Neural cell (in vitro differentiated cells): ENCODE data around the gene MAP3K20. TPM values are rescaled to one million over a fixed set of nuclear protein-coding genes. Genes with fewer than 3 reads are reported as not detected.

Source experiments
- H2AFZ ChIP-seq: fragments of 200-600, 300-800 bp; sonication (generic), shearing (Covaris generic); 2 replicates; pipeline ENCODE4 v1.6.0; 2014; ENCODE audit warnings: low read depth, mild to moderate bottlenecking, antibody characterized with exemption, low read length, moderate library complexity
- H3F3A ChIP-seq: fragments of 200-600 bp; shearing (Covaris generic); 2 replicates; pipeline ENCODE4 v1.6.1; 2016; ENCODE audit warnings: mild to moderate bottlenecking, moderate library complexity, mixed read lengths, antibody characterized with exemption, low read length; ENCODE audit not compliant: insufficient read depth, poor library complexity, severe bottlenecking
- H3K27ac ChIP-seq: fragments of 200-600, 300-800 bp; sonication (generic), shearing (Covaris generic); 2 replicates; pipeline ENCODE4 v1.5.1; 2014; ENCODE audit warnings: mild to moderate bottlenecking, low read length, moderate library complexity
- H3K27me3 ChIP-seq: fragments of 300-800, 200-600 bp; sonication (generic), shearing (Covaris generic); 2 replicates; pipeline ENCODE4 v1.6.0; 2014; ENCODE audit warnings: mild to moderate bottlenecking, low read depth, low read length, moderate library complexity; ENCODE audit not compliant: insufficient read depth
- H3K36me3 ChIP-seq: fragments of 300-800, 200-600 bp; sonication (generic), shearing (Covaris generic); 2 replicates; pipeline ENCODE4 v1.5.1; 2014; ENCODE audit warnings: mild to moderate bottlenecking, antibody characterized with exemption, low read length, moderate library complexity; ENCODE audit not compliant: insufficient read depth
- H3K4me2 ChIP-seq: fragments of 300-800, 200-600 bp; sonication (generic), shearing (Covaris generic); 2 replicates; pipeline ENCODE4 v1.6.0; 2014; ENCODE audit warnings: mild to moderate bottlenecking, low read length
- H3K4me3 ChIP-seq: fragments of 300-800, 200-600 bp; sonication (generic), shearing (Covaris generic); 2 replicates; pipeline ENCODE4 v1.5.1; 2014; ENCODE audit warnings: mild to moderate bottlenecking, low read length, moderate library complexity
- H3K79me2 ChIP-seq: fragments of 200-600 bp; shearing (Covaris generic); replicated peaks from 2 replicates; pipeline ENCODE4 v1.6.0; 2014; ENCODE audit warnings: mild to moderate bottlenecking, low read length, moderate library complexity; ENCODE audit not compliant: insufficient read depth
- H3K9ac ChIP-seq: fragments of 300-800, 200-600 bp; sonication (generic), shearing (Covaris generic); 2 replicates; pipeline ENCODE4 v1.6.1; 2016; ENCODE audit warnings: mild to moderate bottlenecking, low read length, mixed read lengths
- H3K9me2 ChIP-seq: fragments of 200-600 bp; shearing (Covaris generic); 2 replicates; pipeline ENCODE4 v1.6.1; 2016; ENCODE audit warnings: mild to moderate bottlenecking, low read length, mixed read lengths; ENCODE audit not compliant: insufficient read depth
- H3K9me3 ChIP-seq: fragments of 200-600, 300-800 bp; sonication (generic), shearing (Covaris generic); 2 replicates; pipeline ENCODE4 v1.6.1; 2016; ENCODE audit warnings: mild to moderate bottlenecking, mixed run types, low read length, moderate library complexity, mixed read lengths
- H4K20me1 ChIP-seq: fragments of 200-600 bp; shearing (Covaris generic); 2 replicates; pipeline ENCODE4 v1.6.1; 2016; ENCODE audit warnings: mild to moderate bottlenecking, mixed run types; ENCODE audit not compliant: insufficient read depth
- EP300 ChIP-seq: fragments of 450-650 bp; conservative IDR thresholded peaks from 2 replicates; pipeline ENCODE4 v1.6.1; 2014; ENCODE audit warnings: antibody characterized with exemption, mild to moderate bottlenecking, moderate library complexity; ENCODE audit not compliant: poor library complexity, severe bottlenecking
- EZH2 ChIP-seq: fragments of 200-600, 300-800 bp; shearing (Covaris generic), sonication (generic); IDR thresholded peaks from 2 replicates; pipeline ENCODE4 v1.6.1; 2014; ENCODE audit warnings: antibody characterized with exemption, low read length, borderline replicate concordance, mild to moderate bottlenecking; ENCODE audit not compliant: insufficient read depth, poor library complexity, severe bottlenecking
- MXI1 ChIP-seq: fragments of 450-650 bp; conservative IDR thresholded peaks from 2 replicates; pipeline ENCODE4 v1.6.1; 2014; ENCODE audit warnings: antibody characterized with exemption, mild to moderate bottlenecking; ENCODE audit not compliant: poor library complexity, severe bottlenecking
- POLR2AphosphoS5 ChIP-seq: IDR thresholded peaks from 2 replicates; pipeline ENCODE4 v1.6.1; 2012
- RAD21 ChIP-seq: fragments of 450-650 bp; conservative IDR thresholded peaks from 2 replicates; pipeline ENCODE4 v1.6.1; 2014; ENCODE audit warnings: antibody characterized with exemption, mild to moderate bottlenecking, moderate library complexity
- SMC3 ChIP-seq: fragments of 450-650 bp; conservative IDR thresholded peaks from 2 replicates; pipeline ENCODE4 v1.6.1; 2014; ENCODE audit warnings: antibody characterized with exemption, mild to moderate bottlenecking, moderate library complexity; ENCODE audit not compliant: poor library complexity
- TAF1 ChIP-seq: IDR thresholded peaks from 2 replicates; pipeline ENCODE4 v1.6.1; 2012; ENCODE audit warnings: low read depth
- polyA plus RNA-seq: library from polyadenylated mRNA; depleted of rRNA; stranded (reverse); fragments of >200 nt; gene quantifications from 2 replicates; pipeline ENCODE4 v1.2.3, GENCODE V29; 2014
- TF ChIP-seq, protein P1 (sequence below): fragments of 450-650 bp; IDR thresholded peaks from 2 replicates; pipeline ENCODE4 v1.5.1; 2014; ENCODE audit warnings: antibody characterized with exemption, mild to moderate bottlenecking, moderate library complexity; ENCODE audit not compliant: poor library complexity, severe bottlenecking
- TF ChIP-seq, protein P2 (sequence below): IDR thresholded peaks from 2 replicates; pipeline ENCODE4 v1.6.1; 2012; ENCODE audit warnings: borderline replicate concordance

MAP3K20 gene
- polyA plus RNA-seq, 1 donor from 2014 or later: 0.48 TPM

DNA sequence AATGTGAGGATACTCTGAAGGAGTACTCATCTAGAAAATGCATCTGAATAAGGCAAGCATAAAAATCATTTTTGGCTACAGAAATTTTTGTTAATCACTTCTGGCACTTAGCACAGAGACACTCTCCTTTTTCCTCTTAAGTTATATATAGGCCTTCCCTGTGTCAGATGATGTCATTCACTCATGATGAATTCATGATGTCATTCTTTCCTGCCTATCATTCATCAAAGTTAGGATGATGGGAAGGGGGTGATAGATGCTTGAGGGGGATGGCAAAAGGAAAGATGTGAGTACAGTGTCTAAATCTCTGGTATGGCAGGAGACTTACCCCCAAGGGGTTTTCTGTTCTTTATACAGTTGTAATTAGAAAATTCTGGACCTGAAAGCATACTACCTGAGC lies 42.0 kb downstream of the MAP3K20 start:
- H3K4me2 ChIP-seq: no peak overlapping the region
- H3K4me3 ChIP-seq: no peak overlapping the region
- H3K9ac ChIP-seq: no peak overlapping the region
- no peak overlapping the region for H2AFZ ChIP-seq
- no peaks in the 10 kb centered on the region for H4K20me1 ChIP-seq
- H3F3A ChIP-seq: no peaks in the 10 kb centered on the region
- H3K27me3 ChIP-seq: no peaks in the 10 kb centered on the region
- no peaks in the 10 kb centered on the region for H3K36me3 ChIP-seq
- H3K9me3 ChIP-seq: no peaks in the 10 kb centered on the region
- no peaks in the 10 kb centered on the region for H3K9me2 ChIP-seq
- no peaks in the 10 kb centered on the region for H3K79me2 ChIP-seq
- H3K27ac ChIP-seq: no peak overlapping the region
- no peak for TF ChIP-seq POLR2AphosphoS5
- no peak for TF ChIP-seq MXI1
- TF ChIP-seq, protein P1, sequence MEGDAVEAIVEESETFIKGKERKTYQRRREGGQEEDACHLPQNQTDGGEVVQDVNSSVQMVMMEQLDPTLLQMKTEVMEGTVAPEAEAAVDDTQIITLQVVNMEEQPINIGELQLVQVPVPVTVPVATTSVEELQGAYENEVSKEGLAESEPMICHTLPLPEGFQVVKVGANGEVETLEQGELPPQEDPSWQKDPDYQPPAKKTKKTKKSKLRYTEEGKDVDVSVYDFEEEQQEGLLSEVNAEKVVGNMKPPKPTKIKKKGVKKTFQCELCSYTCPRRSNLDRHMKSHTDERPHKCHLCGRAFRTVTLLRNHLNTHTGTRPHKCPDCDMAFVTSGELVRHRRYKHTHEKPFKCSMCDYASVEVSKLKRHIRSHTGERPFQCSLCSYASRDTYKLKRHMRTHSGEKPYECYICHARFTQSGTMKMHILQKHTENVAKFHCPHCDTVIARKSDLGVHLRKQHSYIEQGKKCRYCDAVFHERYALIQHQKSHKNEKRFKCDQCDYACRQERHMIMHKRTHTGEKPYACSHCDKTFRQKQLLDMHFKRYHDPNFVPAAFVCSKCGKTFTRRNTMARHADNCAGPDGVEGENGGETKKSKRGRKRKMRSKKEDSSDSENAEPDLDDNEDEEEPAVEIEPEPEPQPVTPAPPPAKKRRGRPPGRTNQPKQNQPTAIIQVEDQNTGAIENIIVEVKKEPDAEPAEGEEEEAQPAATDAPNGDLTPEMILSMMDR: no peak
- TF ChIP-seq TAF1: no peak
- TF ChIP-seq SMC3: no peak
- TF ChIP-seq, protein P2, sequence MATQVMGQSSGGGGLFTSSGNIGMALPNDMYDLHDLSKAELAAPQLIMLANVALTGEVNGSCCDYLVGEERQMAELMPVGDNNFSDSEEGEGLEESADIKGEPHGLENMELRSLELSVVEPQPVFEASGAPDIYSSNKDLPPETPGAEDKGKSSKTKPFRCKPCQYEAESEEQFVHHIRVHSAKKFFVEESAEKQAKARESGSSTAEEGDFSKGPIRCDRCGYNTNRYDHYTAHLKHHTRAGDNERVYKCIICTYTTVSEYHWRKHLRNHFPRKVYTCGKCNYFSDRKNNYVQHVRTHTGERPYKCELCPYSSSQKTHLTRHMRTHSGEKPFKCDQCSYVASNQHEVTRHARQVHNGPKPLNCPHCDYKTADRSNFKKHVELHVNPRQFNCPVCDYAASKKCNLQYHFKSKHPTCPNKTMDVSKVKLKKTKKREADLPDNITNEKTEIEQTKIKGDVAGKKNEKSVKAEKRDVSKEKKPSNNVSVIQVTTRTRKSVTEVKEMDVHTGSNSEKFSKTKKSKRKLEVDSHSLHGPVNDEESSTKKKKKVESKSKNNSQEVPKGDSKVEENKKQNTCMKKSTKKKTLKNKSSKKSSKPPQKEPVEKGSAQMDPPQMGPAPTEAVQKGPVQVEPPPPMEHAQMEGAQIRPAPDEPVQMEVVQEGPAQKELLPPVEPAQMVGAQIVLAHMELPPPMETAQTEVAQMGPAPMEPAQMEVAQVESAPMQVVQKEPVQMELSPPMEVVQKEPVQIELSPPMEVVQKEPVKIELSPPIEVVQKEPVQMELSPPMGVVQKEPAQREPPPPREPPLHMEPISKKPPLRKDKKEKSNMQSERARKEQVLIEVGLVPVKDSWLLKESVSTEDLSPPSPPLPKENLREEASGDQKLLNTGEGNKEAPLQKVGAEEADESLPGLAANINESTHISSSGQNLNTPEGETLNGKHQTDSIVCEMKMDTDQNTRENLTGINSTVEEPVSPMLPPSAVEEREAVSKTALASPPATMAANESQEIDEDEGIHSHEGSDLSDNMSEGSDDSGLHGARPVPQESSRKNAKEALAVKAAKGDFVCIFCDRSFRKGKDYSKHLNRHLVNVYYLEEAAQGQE: no peak
- TF ChIP-seq RAD21: no peak
- no peak for TF ChIP-seq EZH2
- TF ChIP-seq EP300: no peak

DNA sequence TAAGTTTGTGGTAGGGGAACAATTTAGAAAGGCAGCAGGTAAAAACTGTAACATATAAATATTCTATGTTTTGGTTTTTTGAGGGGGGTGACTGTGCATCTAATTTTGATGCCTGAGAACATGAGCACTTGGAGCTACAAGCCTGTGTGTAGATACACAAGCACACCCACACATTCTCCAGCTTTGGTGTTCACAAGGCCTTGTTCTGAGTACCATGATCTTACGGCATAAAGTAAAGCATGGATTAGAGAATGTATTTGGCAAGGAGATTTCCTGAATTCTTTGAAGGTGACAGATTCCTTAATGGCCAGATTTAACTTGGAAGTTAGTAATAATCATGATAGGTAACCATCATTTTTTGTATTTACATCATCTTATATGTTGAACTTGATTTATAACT lies 42.7 kb downstream of the MAP3K20 start:
- no peaks in the 10 kb centered on the region for H3F3A ChIP-seq
- H3K36me3 ChIP-seq: no peaks in the 10 kb centered on the region
- no peak overlapping the region for H3K27ac ChIP-seq
- no peaks in the 10 kb centered on the region for H3K9me3 ChIP-seq
- no peak overlapping the region for H3K4me3 ChIP-seq
- H3K9me2 ChIP-seq: no peaks in the 10 kb centered on the region
- no peak overlapping the region for H3K4me2 ChIP-seq
- no peaks in the 10 kb centered on the region for H4K20me1 ChIP-seq
- no peak overlapping the region for H3K9ac ChIP-seq
- no peaks in the 10 kb centered on the region for H3K27me3 ChIP-seq
- TF ChIP-seq, protein P1: no peak
- TF ChIP-seq, protein P2: no peak
- no peak for TF ChIP-seq RAD21
- no peak for TF ChIP-seq EZH2
- no peak for TF ChIP-seq SMC3
- TF ChIP-seq TAF1: no peak
- TF ChIP-seq EP300: no peak
- TF ChIP-seq POLR2AphosphoS5: no peak
- TF ChIP-seq MXI1: no peak
- no peaks in the 10 kb centered on the region for H3K79me2 ChIP-seq
- H2AFZ ChIP-seq: no peak overlapping the region
